Forelimb muscle (tissue), 1 donor: ENCODE data around the gene PTPN23. TPM values are rescaled to one million over a fixed set of nuclear protein-coding genes. Genes with fewer than 3 reads are reported as not detected.

ENCODE experiments used
- DNase-seq: peaks from one replicate; pipeline ENCODE4 v3.0.0-alpha.2; 2013; ENCODE audit warnings: low read depth
- polyA plus RNA-seq: library from polyadenylated mRNA; unstranded; fragments of 120-200 nt; gene quantifications from one replicate; pipeline ENCODE4 v1.2.1, GENCODE V29; 2013; ENCODE audit not compliant: insufficient read length

The PTPN23 gene
- polyA plus RNA-seq, 1 donor: 21.3 TPM

GRCh38 chr3:47420511-47421484, 40.0 kb downstream of the PTPN23 start:
- peak; percentile 48 for DNase-seq

GRCh38 chr3:47421741-47422649, 41.2 kb downstream of the PTPN23 start:
- DNase-seq: no peak

GRCh38 chr3:47422743-47423142, 41.9 kb downstream of the PTPN23 start:
- no peak for DNase-seq

- no peak for DNase-seq
Observed at GRCh38 chr3:47423548-47424145, 42.8 kb downstream of the PTPN23 start.

GRCh38 chr3:47424434-47425382, 43.9 kb downstream of the PTPN23 start:
- DNase-seq: no peak

- DNase-seq: no peak
Observed at GRCh38 chr3:47425383-47425778, 44.6 kb downstream of the PTPN23 start.

GRCh38 chr3:47425959-47426358, 45.1 kb downstream of the PTPN23 start:
- DNase-seq: no peak

GRCh38 chr3:47427866-47428265, 47.0 kb downstream of the PTPN23 start:
- no peak for DNase-seq

GRCh38 chr3:47428662-47429061, 47.8 kb downstream of the PTPN23 start:
- DNase-seq: no peak

- no peak for DNase-seq
Observed at GRCh38 chr3:47429476-47430270, 48.9 kb downstream of the PTPN23 start.

- no peak for DNase-seq
Observed at GRCh38 chr3:47430606-47431005, 49.8 kb downstream of the PTPN23 start.

GRCh38 chr3:47431225-47431624, 50.4 kb downstream of the PTPN23 start:
- no peak for DNase-seq

- DNase-seq: no peak
Observed at GRCh38 chr3:47432673-47433072, 51.9 kb downstream of the PTPN23 start.

- no peak for DNase-seq
Observed at GRCh38 chr3:47433796-47434195, 53.0 kb downstream of the PTPN23 start.

- no peak for DNase-seq
Observed at GRCh38 chr3:47434849-47435248, 54.0 kb downstream of the PTPN23 start.

- no peak for DNase-seq
Observed at GRCh38 chr3:47436180-47436579, 55.4 kb downstream of the PTPN23 start.

GRCh38 chr3:47440131-47440530, 59.3 kb downstream of the PTPN23 start:
- no peak for DNase-seq

GRCh38 chr3:47441796-47442551, 61.2 kb downstream of the PTPN23 start:
- DNase-seq: no peak

GRCh38 chr3:47443611-47443995, 62.8 kb downstream of the PTPN23 start:
- DNase-seq: no peak
